ENCODE data around the gene ELMOD1. TPM values are rescaled to one million over a fixed set of nuclear protein-coding genes. Genes with fewer than 3 reads are reported as not detected.

The ELMOD1 gene
- total RNA-seq, 2 experiments from 2014 or later = not detected

DNA sequence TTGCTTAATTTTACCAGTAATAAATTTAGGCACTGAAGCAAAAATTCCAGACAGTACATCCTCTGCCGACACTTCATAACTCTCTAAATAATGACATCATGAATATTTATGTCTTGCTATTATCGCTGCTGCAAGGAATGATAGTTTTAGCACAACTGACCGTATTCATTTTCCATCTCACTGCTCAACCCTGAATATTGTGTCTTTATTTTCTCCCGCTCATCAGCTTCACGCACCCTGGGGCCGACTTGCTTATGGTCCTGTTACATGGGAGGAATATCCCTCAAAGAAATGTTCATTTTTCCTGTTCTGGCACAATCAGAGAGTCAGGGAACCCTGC lies 87.7 kb downstream of the ELMOD1 start:
- H3K9me3 Mint-ChIP-seq (ENCODE audit: insufficient read depth) = no peaks in the 10 kb centered on the region
- peaks cover 4% of the 10 kb centered on the region for H3K27me3 Mint-ChIP-seq (ENCODE audit: low read depth)
- no peak overlapping the region for H3K27ac Mint-ChIP-seq
- ChIA-PET CTCF (no interaction called here), POLR2A (no interaction called here)
- no peaks in the 10 kb centered on the region for H3K4me1 Mint-ChIP-seq (ENCODE audit: low read depth)
- ATAC-seq (no peak), DNase-seq (no peak)
- no peaks in the 10 kb centered on the region for H3K36me3 Mint-ChIP-seq (ENCODE audit: low read depth)
- no peak overlapping the region for H3K4me3 Mint-ChIP-seq

DNA sequence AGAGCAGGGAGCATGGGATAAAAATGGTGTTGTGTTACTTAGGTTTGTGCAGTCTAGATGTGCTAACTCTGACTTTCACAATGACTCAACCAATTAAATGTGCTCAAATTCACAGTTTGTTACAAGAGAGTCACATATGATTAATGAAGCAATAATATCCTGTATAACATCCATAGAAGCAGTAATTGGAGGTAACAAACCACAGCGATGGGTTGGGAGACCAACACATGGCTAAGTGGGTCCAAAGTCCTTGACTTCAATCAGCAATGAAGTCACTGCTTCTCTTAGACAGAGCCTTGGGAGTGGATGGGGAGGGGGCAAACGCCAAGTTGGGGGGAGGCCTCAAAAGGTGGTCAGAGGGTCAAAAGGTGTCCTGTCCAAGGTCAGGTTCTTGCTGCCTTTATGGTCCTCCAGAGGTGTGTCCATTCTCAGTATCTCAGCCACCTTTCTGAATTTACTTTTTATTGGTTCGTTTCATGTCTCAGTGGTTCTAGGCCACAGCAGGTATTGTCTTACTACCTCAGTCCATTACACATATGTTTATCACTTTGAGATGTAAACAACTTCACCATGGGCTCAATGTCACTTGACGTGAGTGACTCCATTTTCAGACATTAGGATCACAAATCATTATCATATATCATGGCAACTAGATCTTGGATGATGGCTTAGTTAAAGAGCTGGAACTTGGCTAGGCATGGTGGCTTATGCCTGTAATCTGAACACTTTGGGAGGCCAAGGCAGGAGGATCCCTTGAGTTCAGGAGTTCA lies 88.5 kb downstream of the ELMOD1 start:
- Mint-ChIP-seq H3K4me3 (no peak overlapping the region), H3K9me3 (ENCODE audit: insufficient read depth) (no peaks in the 10 kb centered on the region), H3K27ac (no peak overlapping the region), H3K4me1 (ENCODE audit: low read depth) (no peaks in the 10 kb centered on the region), H3K27me3 (ENCODE audit: low read depth) (peaks cover 2% of the 10 kb centered on the region), H3K36me3 (ENCODE audit: low read depth) (no peaks in the 10 kb centered on the region)
- POLR2A ChIA-PET = interaction anchor here (1.1 kb wide), 1 partner anchor 114 kb away, joined by 3 read pairs; no protein-coding TSS in a partner anchor
- CTCF ChIA-PET = interaction anchor here (0.7 kb wide), 1 partner anchor 127 kb away, joined by 3 read pairs; no protein-coding TSS in a partner anchor
- DNase-seq = no peak
- ATAC-seq = no peak

DNA sequence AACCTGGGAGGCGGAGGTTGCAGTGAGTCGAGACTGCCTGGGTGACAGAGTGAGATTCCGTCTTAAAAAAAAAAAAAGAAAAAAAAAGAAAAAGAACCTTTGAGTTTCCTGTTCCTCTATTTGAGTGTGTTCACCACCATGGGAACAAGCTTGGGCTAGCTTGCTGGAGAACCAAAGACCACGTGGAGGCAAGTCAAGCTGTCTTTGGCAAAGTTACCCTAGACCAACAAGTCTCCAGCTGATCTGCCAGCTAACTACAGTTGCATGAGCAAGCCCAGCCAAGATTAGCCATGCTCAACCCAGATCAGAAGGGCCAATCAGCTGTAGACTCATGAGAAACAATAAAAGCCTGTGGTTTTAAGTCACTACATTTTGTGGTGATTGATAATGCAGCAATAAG lies 91.2 kb downstream of the ELMOD1 start:
- H3K4me3 Mint-ChIP-seq = no peak overlapping the region
- ATAC-seq (no peak), DNase-seq (no peak)
- CTCF ChIA-PET = interaction anchor here (0.9 to 1.4 kb wide), 2 partner anchors 116 to 132 kb away, joined by 3 to 5 read pairs; partner anchors contain the start of gene ALKBH8
- no peaks in the 10 kb centered on the region for H3K27me3 Mint-ChIP-seq (ENCODE audit: low read depth)
- H3K36me3 Mint-ChIP-seq (ENCODE audit: low read depth) = no peaks in the 10 kb centered on the region
- POLR2A ChIA-PET = no interaction called here
- no peak overlapping the region for H3K27ac Mint-ChIP-seq
- H3K9me3 Mint-ChIP-seq (ENCODE audit: insufficient read depth) = no peaks in the 10 kb centered on the region
- H3K4me1 Mint-ChIP-seq (ENCODE audit: low read depth) = no peaks in the 10 kb centered on the region

DNA sequence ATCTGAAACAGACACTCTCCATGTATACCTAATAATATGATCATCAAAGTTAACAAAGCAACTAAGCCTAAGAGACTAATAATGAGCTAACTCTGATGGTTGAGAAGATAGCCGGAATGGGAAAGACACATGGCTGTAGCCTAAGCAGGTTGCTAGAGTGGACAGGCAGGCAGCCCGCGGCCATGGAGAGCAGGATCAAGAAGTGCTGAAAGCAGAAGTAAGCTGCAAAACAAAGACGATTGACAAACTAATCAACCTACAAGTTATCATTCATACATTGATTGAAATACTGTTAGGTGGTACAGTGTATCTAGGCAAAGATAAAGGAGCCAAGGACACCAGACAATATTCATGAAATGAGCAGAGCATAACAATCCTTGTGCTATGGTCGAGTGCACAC lies 91.6 kb downstream of the ELMOD1 start:
- ATAC-seq (no peak), DNase-seq (no peak)
- Mint-ChIP-seq H3K36me3 (ENCODE audit: low read depth) (no peaks in the 10 kb centered on the region), H3K27me3 (ENCODE audit: low read depth) (no peaks in the 10 kb centered on the region), H3K4me3 (no peak overlapping the region), H3K27ac (no peak overlapping the region), H3K9me3 (ENCODE audit: insufficient read depth) (no peaks in the 10 kb centered on the region), H3K4me1 (ENCODE audit: low read depth) (no peaks in the 10 kb centered on the region)
- ChIA-PET POLR2A (no interaction called here), CTCF (interaction anchor here (0.9 to 1.4 kb wide), 2 partner anchors 117 to 132 kb away, joined by 3 to 5 read pairs; partner anchors contain the start of gene ALKBH8)

DNA sequence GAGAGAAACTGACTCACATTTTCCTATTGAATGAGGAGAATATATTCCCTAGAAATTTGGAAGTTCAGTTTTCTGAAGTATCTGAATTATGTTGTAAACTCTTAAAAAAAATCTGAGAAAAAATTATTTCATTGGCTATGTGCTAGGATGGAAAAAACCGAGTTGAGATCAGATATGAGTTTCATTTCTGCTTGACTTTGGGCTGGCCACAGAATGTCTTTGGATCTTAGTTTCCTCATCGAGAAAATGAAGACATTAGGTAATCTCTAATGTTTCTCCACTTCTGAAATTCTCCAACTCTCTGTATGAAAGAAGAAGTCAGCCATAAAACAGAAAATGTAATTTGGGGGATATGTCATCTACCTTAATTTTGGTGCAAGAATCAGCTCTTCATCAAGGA lies 92.1 kb downstream of the ELMOD1 start:
- H3K27ac Mint-ChIP-seq = no peak overlapping the region
- POLR2A ChIA-PET = interaction anchor here (0.7 kb wide), 1 partner anchor 26 kb away, joined by 3 read pairs; no protein-coding TSS in a partner anchor
- ATAC-seq = no peak
- no peak overlapping the region for H3K4me3 Mint-ChIP-seq
- H3K9me3 Mint-ChIP-seq (ENCODE audit: insufficient read depth) = no peaks in the 10 kb centered on the region
- CTCF ChIA-PET = interaction anchor here (0.9 to 1.4 kb wide), 3 partner anchors 9 to 133 kb away, joined by 3 to 5 read pairs (median 3); partner anchors contain the start of gene ALKBH8
- DNase-seq = no peak
- H3K27me3 Mint-ChIP-seq (ENCODE audit: low read depth) = no peaks in the 10 kb centered on the region
- no peaks in the 10 kb centered on the region for H3K36me3 Mint-ChIP-seq (ENCODE audit: low read depth)
- no peaks in the 10 kb centered on the region for H3K4me1 Mint-ChIP-seq (ENCODE audit: low read depth)

DNA sequence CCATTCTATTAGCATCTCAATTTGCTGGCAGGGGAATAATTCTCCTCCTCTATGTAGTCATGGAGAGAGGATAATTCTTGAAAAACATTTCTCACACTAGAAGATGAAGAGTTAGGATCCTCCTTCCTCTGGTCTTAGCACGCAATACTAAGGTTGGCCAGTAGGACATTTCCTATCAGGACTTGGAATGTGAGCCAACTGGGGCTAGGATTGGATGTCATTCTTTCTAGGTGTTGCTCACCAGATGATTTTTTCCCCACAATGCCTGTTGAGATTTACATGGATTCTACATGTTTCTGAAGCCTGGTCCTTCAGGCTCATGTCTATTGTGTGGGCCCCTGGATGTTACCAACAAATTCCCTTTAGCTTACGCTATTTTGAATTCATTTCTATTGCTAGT lies 92.9 kb downstream of the ELMOD1 start:
- no peak for DNase-seq
- ChIA-PET POLR2A (no interaction called here), CTCF (interaction anchor here (0.9 to 1.1 kb wide), 2 partner anchors 8 to 13 kb away, joined by 3 to 4 read pairs; no protein-coding TSS in a partner anchor)
- no peak overlapping the region for H3K27ac Mint-ChIP-seq
- H3K36me3 Mint-ChIP-seq (ENCODE audit: low read depth) = no peaks in the 10 kb centered on the region
- no peak for ATAC-seq
- no peaks in the 10 kb centered on the region for H3K4me1 Mint-ChIP-seq (ENCODE audit: low read depth)
- H3K27me3 Mint-ChIP-seq (ENCODE audit: low read depth) = no peaks in the 10 kb centered on the region
- H3K4me3 Mint-ChIP-seq = no peak overlapping the region
- H3K9me3 Mint-ChIP-seq (ENCODE audit: insufficient read depth) = no peaks in the 10 kb centered on the region

DNA sequence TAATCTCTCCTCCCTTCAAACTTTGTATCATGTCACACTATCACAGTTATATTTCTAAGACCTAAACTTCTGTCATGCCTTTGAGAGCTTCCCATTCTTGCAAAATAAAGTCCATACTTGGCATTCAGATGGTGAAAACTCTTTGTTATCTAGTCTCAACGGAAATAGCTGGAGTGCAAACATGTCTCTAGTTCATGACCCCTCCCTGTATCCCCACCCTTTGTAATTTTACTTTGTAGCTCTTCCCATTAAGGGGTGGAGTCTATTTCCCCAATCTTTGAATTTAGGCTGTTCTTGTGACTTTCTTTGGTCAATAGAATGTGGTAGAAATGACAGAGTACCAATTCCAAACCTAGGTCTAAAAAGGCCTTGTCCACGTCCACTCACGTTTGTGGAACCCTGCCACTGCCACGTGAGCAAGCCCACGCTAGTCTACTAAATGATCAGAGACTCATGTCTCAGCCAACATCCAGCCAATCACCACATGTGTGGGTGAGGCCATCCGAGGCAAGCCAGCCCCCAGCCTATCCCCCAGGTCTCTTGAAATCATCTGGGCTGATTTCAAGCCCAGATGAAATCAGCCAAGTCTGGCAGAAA lies 97.5 kb downstream of the ELMOD1 start:
- Mint-ChIP-seq H3K4me1 (ENCODE audit: low read depth) (no peaks in the 10 kb centered on the region), H3K27me3 (ENCODE audit: low read depth) (peaks cover 14% of the 10 kb centered on the region), H3K4me3 (no peak overlapping the region), H3K36me3 (ENCODE audit: low read depth) (no peaks in the 10 kb centered on the region), H3K9me3 (ENCODE audit: insufficient read depth) (no peaks in the 10 kb centered on the region), H3K27ac (no peak overlapping the region)
- ChIA-PET CTCF (interaction anchor here (1.2 to 4.7 kb wide), 12 partner anchors 11 to 231 kb away, joined by 3 to 53 read pairs (median 8); partner anchors contain the start of genes ALKBH8 and CWF19L2), POLR2A (no interaction called here)
- ATAC-seq = no peak
- DNase-seq = no peak

DNA sequence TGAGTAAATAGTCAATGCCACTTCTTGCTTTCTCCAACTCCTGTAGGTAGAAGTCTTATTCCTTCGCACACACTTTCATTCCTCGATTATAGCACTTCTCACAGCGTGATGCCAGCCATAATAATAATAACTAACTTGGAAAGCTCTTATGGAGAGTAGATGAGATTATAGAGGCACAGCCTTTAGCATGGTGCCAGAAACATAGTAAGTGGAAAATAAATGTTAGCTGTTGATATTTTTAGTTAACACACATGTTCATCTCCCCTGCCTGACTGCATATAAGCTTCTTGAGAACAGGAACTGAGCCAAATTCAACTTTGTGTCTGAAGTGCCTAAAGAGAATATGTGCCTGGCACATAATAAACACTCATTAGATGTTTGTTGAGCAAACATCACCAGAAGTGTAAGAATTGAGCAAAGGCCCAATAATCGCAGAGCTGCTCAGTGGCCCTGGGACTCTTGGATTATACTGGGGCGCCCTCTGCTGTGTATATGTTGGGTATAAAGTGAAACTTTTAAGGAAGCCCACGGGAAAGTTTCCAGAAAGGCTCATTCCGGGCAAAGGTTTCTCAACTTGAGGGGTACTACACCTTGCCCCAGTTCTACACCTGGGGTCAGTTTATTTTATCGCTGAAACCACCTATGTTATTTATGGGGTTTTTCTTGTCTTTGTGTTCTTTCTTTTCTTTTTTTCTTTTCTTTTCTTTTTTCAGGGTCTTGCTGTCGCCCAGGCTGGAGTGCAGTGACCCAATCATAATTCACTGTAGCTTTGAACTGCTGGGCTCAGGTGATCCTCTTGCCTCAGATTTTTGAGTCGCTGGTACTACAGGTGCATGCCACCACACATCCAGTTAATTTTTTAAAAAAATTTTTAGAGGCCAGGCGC lies 98.6 kb downstream of the ELMOD1 start:
- Mint-ChIP-seq H3K27me3 (ENCODE audit: low read depth) (peaks cover 14% of the 10 kb centered on the region), H3K9me3 (ENCODE audit: insufficient read depth) (no peaks in the 10 kb centered on the region), H3K27ac (no peak overlapping the region), H3K36me3 (ENCODE audit: low read depth) (no peaks in the 10 kb centered on the region), H3K4me3 (no peak overlapping the region), H3K4me1 (ENCODE audit: low read depth) (no peaks in the 10 kb centered on the region)
- peak; percentile 71 for DNase-seq
- ChIA-PET POLR2A (no interaction called here), CTCF (interaction anchor here (0.6 to 4.7 kb wide), 19 partner anchors 10 to 232 kb away, joined by 3 to 53 read pairs (median 7); partner anchors contain the start of genes ALKBH8, CWF19L2 and ELMOD1)
- ATAC-seq = peak; percentile 82

GRCh38 chr11:107691000-107691750 lies 100.2 kb downstream of the ELMOD1 start:
- H3K36me3 Mint-ChIP-seq (ENCODE audit: low read depth) = no peaks in the 10 kb centered on the region
- no peaks in the 10 kb centered on the region for H3K4me1 Mint-ChIP-seq (ENCODE audit: low read depth)
- ChIA-PET POLR2A (no interaction called here), CTCF (interaction anchor here (1.0 to 4.7 kb wide), 3 partner anchors 8 to 140 kb away, joined by 3 to 53 read pairs (median 47); no protein-coding TSS in a partner anchor)
- H3K4me3 Mint-ChIP-seq = no peak overlapping the region
- peaks cover 17% of the 10 kb centered on the region for H3K27me3 Mint-ChIP-seq (ENCODE audit: low read depth)
- H3K9me3 Mint-ChIP-seq (ENCODE audit: insufficient read depth) = no peaks in the 10 kb centered on the region
- DNase-seq (no peak), ATAC-seq (no peak)
- H3K27ac Mint-ChIP-seq = no peak overlapping the region

GRCh38 chr11:107695446-107695845 lies 104.5 kb downstream of the ELMOD1 start:
- DNase-seq (no peak), ATAC-seq (no peak)
- ChIA-PET CTCF (no interaction called here), POLR2A (no interaction called here)
- Mint-ChIP-seq H3K4me1 (ENCODE audit: low read depth) (no peaks in the 10 kb centered on the region), H3K4me3 (no peak overlapping the region), H3K36me3 (ENCODE audit: low read depth) (no peaks in the 10 kb centered on the region), H3K27me3 (ENCODE audit: low read depth) (peaks cover 23% of the 10 kb centered on the region), H3K27ac (no peak overlapping the region), H3K9me3 (ENCODE audit: insufficient read depth) (no peaks in the 10 kb centered on the region)

GRCh38 chr11:107696140-107696539 lies 105.2 kb downstream of the ELMOD1 start:
- H3K4me1 Mint-ChIP-seq (ENCODE audit: low read depth) = no peaks in the 10 kb centered on the region
- H3K36me3 Mint-ChIP-seq (ENCODE audit: low read depth) = no peaks in the 10 kb centered on the region
- no peak for ATAC-seq
- CTCF ChIA-PET = no interaction called here
- DNase-seq = no peak
- H3K27me3 Mint-ChIP-seq (ENCODE audit: low read depth) = peaks cover 22% of the 10 kb centered on the region
- H3K9me3 Mint-ChIP-seq (ENCODE audit: insufficient read depth) = no peaks in the 10 kb centered on the region
- POLR2A ChIA-PET = no interaction called here
- H3K4me3 Mint-ChIP-seq = no peak overlapping the region
- H3K27ac Mint-ChIP-seq = no peak overlapping the region

All from activated CD8-positive, alpha-beta T cell treated with anti-CD3 and anti-CD28 coated beads, Interleukin-2, amount 10 ng/mL, durations not matched to agents 7 days and 5 days (primary cell).